Right atrium auricular region (tissue), 2 donors: Measurements from ENCODE around the gene ZSWIM9. TPM values are rescaled to one million over a fixed set of nuclear protein-coding genes. Genes with fewer than 3 reads are reported as not detected.

ENCODE experiments used
- DNase-seq: peaks from one replicate; pipeline ENCODE4 v3.0.0-alpha.2; 2019; ENCODE audit warnings: low spot score
- H3K27ac ChIP-seq, 2 donors: fragments of 200-600 bp; sonication (generic); 1 replicate in 1 of 2; 2 replicates in 1 of 2; pipeline ENCODE4 v1.5.1; 2016 to 2019
- H3K27me3 ChIP-seq, 2 donors: fragments of 200-600 bp; sonication (generic); one replicate each; pipeline versions ENCODE4 v1.5.1 to v1.6.0; 2017 to 2019
- H3K36me3 ChIP-seq: fragments of 200-600 bp; sonication (generic); one replicate; pipeline ENCODE4 v1.5.1; 2016
- H3K4me1 ChIP-seq, 2 donors: fragments of 200-600 bp; sonication (generic); one replicate each; pipeline versions ENCODE4 v1.5.1 to v1.6.0; 2017 to 2019
- H3K4me3 ChIP-seq, 2 donors: fragments of 200-600 bp; sonication (generic); 1 replicate in 1 of 2; 2 replicates in 1 of 2; pipeline ENCODE4 v1.5.1; 2017 to 2019; ENCODE audit warnings: mild to moderate bottlenecking in 1 of 2, moderate library complexity in 1 of 2
- H3K9me3 ChIP-seq, 2 donors: fragments of 200-600 bp; sonication (generic); one replicate each; pipeline ENCODE4 v1.5.1; 2019
- total RNA-seq, 2 donors: library from RNA; depleted of rRNA; stranded (reverse); fragments of >200 nt; gene quantifications; one replicate each; pipeline ENCODE4 v1.1.0, GENCODE V29; 2016
- TF ChIP-seq, protein P1 (sequence below), 2 donors: fragments of 200-600 bp; sonication (generic); IDR thresholded peaks; one replicate each; pipeline ENCODE4 v1.5.1; 2019; ENCODE audit warnings: antibody characterized with exemption in 2 of 2

Gene ZSWIM9
- total RNA-seq, 2 donors from 2014 or later: 1.5 to 2.8 TPM

DNA sequence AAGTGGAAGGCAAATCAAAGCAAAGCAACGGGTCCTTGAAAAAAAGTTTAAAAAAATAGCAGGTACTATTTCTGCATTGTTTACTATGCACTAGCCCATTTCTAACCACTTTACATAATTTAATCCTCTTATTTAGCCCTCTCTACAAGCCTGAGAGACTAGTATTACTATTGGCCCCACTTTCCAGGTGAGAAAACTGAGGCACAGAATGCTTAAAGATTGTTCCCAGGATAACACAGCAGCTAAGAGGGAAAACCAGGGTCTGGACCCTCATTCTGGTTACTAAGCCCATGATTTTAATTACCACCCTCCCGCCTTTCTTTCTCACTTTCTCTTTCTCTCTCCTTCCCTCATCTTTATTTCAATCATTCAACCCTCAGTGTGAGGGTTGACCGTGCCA, 5.7 kb downstream of the ZSWIM9 start:
- Histone ChIP-seq H3K4me3 (no peak overlapping the region), H3K27me3 (no peaks in the 10 kb centered on the region), H3K4me1 (peaks cover 0 to 4% of the 10 kb centered on the region in 2 donors), H3K36me3 (no peaks in the 10 kb centered on the region), H3K9me3 (peaks cover 0 to 3% of the 10 kb centered on the region in 2 donors), H3K27ac (no peak overlapping the region)
- DNase-seq: no peak
- TF ChIP-seq, protein P1, sequence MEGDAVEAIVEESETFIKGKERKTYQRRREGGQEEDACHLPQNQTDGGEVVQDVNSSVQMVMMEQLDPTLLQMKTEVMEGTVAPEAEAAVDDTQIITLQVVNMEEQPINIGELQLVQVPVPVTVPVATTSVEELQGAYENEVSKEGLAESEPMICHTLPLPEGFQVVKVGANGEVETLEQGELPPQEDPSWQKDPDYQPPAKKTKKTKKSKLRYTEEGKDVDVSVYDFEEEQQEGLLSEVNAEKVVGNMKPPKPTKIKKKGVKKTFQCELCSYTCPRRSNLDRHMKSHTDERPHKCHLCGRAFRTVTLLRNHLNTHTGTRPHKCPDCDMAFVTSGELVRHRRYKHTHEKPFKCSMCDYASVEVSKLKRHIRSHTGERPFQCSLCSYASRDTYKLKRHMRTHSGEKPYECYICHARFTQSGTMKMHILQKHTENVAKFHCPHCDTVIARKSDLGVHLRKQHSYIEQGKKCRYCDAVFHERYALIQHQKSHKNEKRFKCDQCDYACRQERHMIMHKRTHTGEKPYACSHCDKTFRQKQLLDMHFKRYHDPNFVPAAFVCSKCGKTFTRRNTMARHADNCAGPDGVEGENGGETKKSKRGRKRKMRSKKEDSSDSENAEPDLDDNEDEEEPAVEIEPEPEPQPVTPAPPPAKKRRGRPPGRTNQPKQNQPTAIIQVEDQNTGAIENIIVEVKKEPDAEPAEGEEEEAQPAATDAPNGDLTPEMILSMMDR (IDR thresholded peaks at IDR 0.05): no peak

DNA sequence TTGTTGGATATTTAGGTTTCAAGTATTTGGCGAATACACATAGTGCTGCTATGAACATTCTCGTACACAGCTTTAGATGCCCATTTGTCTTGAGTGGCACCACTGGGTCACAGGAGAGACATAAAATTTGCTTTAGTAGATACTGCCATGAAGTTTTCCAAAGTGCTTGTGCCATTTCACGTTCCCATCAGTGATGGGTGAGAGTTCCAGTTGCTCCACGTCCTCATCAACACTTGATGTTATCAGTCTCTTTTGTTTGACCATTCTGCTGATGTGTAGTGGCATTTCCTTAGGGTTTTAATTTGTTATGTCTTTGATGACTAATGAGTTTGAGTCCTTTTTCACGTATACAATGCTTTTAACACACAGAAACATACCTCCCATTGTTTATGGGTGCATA, 11.0 kb downstream of the ZSWIM9 start:
- TF ChIP-seq, protein P1 (IDR thresholded peaks at IDR 0.05): no peak
- no peak overlapping the region for H3K4me3 ChIP-seq

DNA sequence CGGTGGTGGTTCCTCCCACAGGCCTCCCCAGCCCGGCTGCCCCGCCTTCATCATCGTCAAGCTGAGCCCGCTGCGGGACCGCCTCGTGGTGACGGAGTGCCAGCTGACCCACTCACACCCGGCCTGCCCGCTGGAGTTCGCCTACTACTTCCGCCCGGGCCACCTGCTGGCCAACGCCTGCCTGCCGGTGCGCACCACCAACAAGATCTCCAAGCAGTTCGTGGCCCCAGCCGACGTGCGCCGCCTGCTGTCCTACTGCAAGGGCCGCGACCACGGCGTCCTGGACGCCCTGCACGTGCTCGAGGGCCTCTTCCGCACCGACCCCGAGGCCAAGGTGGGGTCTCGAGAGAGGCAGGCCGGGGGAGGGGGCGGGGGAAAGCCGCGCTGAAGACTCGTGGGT, 12.0 kb downstream of the ZSWIM9 start:
- TF ChIP-seq, protein P1 (IDR thresholded peaks at IDR 0.05): no peak
- no peak for DNase-seq
- Histone ChIP-seq H3K27me3 (no peaks in the 10 kb centered on the region), H3K27ac (no peak overlapping the region), H3K4me3 (no peak overlapping the region), H3K4me1 (no peaks in the 10 kb centered on the region), H3K9me3 (peaks cover 0 to 12% of the 10 kb centered on the region in 2 donors), H3K36me3 (no peaks in the 10 kb centered on the region)

More for the DNA sequence above, 11.0 kb downstream of the ZSWIM9 start:
- DNase-seq: no peak
- no peaks in the 10 kb centered on the region for H3K36me3 ChIP-seq
- peaks cover 0 to 12% of the 10 kb centered on the region in 2 donors for H3K9me3 ChIP-seq
- H3K4me1 ChIP-seq: no peaks in the 10 kb centered on the region
- H3K27me3 ChIP-seq: no peaks in the 10 kb centered on the region
- no peak overlapping the region for H3K27ac ChIP-seq

DNA sequence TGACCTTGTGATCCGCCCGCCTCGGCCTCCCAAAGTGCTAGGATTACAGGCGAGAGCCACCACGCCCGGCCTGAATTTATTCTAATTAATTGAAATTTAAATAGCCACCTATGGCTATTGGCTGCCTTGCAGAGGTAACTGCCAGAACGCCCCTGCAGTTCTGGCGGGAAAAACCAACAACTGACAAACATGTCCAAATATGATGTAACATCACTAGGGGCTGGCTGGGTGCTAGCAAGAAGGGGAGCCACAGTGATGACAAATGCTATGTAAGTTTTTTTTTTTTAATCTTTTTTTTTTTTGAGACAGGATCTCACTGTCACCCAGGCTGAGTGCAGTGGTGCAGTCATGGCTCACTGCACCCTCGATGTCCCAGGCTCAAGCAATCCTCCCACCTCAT, 12.9 kb downstream of the ZSWIM9 start:
- Histone ChIP-seq H3K4me3 (no peak overlapping the region), H3K36me3 (no peaks in the 10 kb centered on the region), H3K27ac (no peak overlapping the region), H3K27me3 (no peaks in the 10 kb centered on the region), H3K9me3 (peaks cover 0 to 12% of the 10 kb centered on the region in 2 donors), H3K4me1 (no peaks in the 10 kb centered on the region)
- TF ChIP-seq, protein P1 (IDR thresholded peaks at IDR 0.05): no peak
- DNase-seq: no peak

DNA sequence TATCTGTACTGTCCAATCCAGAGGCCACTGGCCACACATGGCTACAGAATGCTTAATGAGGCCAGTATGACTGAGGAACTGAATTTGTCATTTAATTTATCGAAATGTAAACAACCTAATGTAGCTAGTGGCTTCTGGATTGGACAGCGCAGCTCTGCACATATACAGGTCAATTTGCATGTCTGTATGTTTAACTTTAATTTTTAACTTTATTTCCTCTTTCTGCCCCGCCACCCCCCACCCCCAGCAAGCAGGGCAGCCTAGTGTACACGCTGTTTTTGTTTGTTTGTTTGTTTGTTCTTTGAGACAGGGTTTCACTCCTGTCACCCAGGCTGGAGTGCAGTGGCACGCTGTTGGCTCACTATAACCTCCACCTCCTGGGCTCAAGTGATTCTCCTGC, 15.5 kb downstream of the ZSWIM9 start:
- H3K27ac ChIP-seq: no peak overlapping the region
- DNase-seq: no peak
- no peaks in the 10 kb centered on the region for H3K27me3 ChIP-seq
- TF ChIP-seq, protein P1 (IDR thresholded peaks at IDR 0.05): no peak
- H3K36me3 ChIP-seq: no peaks in the 10 kb centered on the region
- peaks cover 0 to 11% of the 10 kb centered on the region in 2 donors for H3K9me3 ChIP-seq
- H3K4me1 ChIP-seq: no peaks in the 10 kb centered on the region
- H3K4me3 ChIP-seq: no peak overlapping the region

DNA sequence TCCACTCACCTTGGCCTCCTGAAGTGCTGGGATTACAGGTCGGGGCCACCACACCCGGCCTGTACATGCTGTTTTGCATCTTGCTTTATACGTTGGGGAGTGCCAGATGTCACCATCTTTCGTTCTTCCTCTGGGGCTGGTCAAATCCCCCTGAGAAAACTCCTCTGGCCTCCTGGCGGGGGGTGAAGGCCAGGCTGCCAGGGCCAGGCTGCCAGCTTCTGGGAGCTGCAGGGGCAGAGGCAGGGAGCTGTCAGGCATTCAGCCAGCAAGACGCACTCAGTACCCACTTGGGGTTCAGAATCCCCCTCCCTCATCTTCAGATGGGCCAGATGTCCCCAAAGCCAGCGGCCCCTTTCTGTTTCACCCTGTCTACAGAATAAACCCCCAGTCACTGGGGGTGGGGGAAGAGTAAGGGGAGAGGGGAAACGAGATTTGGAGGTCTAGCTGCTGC, 16.1 kb downstream of the ZSWIM9 start:
- Histone ChIP-seq H3K27me3 (no peaks in the 10 kb centered on the region), H3K4me1 (no peaks in the 10 kb centered on the region), H3K4me3 (no peak overlapping the region), H3K27ac (no peak overlapping the region), H3K36me3 (no peaks in the 10 kb centered on the region), H3K9me3 (peaks cover 0 to 6% of the 10 kb centered on the region in 2 donors)
- TF ChIP-seq, protein P1 (IDR thresholded peaks at IDR 0.05): no peak
- no peak for DNase-seq
